Stimulated activated CD4-positive, alpha-beta T cell treated with anti-CD3 and anti-CD28 coated beads, Interleukin-12 subunit alpha, Interleukin-12 subunit beta, amount 100 ng/mL, for 24 hours (primary cell): ENCODE measurements around the gene STIM1.
A peak's percentile ranks its signal among the peaks of the same experiment; 100 is the strongest.
"Not testable (repeated sequence)": the region's sequence is repeated elsewhere in the genome, so short reads cannot be mapped to it uniquely, and the experiment has no call there.

ENCODE experiments used
- DNase-seq, 2 experiments: peaks; one replicate each; pipeline ENCODE4 v3.0.0-alpha.2; 2020; ENCODE audit warnings: low read depth in 2 of 2

The STIM1 gene

DNA sequence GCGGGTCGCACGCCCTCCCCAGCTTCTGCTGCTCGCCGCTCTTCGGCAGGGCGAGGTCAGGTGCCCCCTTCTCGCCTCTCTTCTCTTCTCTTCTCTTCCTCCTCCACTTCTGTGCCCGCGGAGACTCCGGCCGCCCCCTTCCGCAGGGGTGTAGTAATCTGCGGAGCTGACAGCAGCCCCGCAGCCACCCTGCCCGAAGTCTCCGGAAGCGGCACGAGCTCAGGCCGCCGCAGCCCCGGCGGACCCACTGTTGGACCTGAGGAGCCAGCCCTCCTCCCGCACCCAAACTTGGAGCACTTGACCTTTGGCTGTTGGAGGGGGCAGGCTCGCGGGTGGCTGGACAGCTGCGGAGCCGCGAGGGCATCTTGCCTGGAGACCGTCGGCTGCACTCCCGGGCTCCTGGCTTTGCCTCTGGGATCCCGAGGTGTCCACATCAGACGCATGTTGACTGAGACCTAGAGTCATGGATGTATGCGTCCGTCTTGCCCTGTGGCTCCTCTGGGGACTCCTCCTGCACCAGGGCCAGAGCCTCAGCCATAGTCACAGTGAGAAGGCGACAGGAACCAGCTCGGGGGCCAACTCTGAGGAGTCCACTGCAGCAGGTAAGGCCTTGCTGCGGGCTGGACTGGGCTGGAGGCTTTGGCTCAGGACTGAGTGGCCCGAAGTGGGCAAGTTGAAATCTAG lies 486 bp downstream of the STIM1 start:
- peak in 1 of 2 experiments; percentile 40 for DNase-seq

DNA sequence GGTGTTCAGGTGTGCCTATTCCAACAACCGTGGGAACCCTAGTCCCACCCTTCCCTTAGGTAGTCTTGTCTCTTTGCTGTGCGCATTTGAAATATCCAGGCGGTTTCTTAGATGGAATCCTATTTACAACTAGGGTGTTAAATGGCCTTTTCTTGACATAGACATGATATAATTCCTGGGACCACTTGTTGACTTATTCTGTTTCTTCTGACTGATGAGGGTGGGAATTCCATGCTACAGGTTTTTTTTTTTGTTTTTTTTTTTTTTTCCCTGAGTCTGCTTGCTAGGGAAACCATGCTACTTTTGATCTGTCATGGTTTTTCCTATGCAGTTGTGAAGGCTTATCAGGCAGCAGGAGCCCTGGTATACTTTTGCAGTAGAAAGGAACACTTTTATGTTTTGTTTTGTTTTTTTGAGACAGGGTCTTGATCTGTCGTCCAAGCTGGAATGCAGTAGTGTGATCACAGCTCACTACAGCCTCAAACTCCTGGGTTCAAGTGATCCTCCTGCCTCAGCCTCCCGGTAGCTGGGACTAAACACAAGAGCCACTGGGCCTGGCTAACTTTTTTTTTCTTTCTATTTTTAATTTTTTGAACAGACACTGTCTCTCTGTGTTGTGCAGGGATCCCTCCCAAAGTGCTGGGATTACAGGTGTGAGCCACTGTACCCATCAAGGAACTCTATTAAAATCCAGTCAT lies 1.5 kb downstream of the STIM1 start:
- DNase-seq: no peak

- no peak for DNase-seq
Measured at GRCh38 chr11:3857628-3858027, 2.2 kb downstream of the STIM1 start.

DNA sequence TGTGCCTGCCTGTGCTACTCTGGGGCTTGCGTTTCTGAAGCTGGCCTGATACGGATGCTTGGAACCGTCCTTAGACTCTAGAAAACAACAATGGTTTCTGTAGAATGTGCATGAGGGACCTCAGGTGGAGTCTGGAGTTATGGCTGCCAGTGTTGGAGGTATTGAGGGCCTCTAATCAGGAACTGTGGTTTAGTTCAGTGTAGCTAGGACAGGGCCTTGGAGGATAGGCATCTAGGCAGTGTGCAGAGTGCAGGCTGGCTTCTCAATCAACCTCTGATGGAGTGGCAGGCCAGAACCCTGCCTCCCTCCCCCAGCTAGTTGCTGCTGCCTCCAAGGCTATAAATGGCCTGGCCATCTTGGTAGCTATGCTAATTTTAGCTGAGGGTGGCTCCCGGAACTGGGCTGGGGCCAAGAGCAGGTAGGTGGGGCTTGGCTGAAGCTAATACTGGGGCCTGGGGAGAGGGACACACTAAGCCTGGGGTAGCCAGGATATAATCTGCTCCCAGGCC lies 4.0 kb downstream of the STIM1 start:
- DNase-seq: no peak

- no peak for DNase-seq
Measured at GRCh38 chr11:3860375-3860774, 4.9 kb downstream of the STIM1 start.

- not testable (repeated sequence) for DNase-seq
Measured at GRCh38 chr11:3860898-3861393, 5.5 kb downstream of the STIM1 start.

DNA sequence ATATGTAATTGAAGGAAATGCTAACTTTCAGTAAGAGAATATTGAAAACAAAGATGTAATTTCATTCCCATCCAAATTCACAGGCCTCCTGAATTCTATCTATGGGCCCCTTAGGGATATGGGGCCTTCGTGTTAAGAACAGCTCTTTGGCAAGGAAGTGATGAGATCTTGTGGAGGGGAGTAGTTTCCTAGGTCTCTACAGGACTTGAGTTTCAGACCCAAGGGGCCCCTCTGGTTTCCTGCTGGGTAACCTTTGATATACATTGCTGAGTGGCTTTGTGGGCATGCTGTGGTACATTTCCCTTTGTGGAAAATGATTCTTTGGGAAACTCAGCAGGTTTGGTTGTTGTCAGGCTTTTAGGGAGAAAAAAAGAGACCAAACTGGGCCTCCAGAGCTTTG lies 6.2 kb downstream of the STIM1 start:
- no peak for DNase-seq

DNA sequence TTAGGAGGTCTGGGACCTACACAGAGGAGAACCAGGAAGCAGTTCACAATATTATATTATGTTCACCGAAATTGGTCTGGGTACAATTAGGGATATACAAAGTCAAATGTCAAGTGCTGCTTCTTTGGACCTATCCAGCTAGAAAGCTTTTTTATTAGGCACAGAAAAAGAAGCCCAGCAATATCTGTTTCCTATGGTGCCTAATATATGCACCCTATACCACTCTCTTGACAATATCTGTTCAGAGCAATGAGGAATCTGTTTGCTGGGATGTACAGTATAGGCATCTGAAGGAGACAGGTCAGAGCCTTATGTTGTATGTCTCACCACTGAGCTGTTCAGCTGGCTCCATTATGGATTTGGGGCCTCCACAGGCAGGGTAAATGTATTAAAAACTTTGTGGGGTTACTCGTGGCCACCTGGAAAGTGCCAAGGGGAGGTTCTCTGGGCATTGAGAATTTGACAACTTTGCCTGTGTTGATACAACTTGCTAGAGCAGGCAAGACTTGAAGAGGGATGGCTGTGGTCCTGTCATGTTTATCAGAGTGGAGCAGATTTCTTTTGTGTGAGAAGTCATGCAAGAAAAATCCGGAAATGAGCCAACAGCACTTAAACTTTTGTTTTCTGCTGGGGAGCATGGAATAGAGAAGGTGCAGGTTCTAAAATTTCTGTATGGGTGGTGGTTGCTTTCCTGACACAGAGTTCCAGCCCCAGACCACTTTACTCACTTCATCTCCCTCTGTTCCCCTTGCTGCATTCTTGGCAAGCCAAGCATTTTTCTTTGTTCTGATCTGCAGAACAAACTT lies 10.1 kb downstream of the STIM1 start:
- no peak for DNase-seq

DNA sequence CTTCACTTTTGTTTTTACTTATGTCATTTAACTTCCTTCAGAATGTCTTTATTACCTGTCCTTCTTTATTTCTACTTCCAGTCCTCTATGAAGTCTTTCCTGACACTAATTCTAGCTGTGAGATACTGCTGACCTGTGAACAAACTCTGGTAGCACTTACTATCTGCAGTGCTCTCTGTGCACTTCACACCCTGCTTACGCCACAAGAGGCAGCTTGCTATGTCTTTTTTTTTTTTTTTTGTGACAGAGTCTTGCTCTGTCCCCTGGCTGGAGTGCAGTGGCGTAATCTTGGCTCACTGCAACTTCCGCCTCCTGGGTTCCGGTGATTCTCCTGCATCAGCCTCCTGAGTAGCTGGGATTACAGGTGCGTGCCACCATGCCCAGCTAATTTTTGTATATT lies 10.7 kb downstream of the STIM1 start:
- no peak for DNase-seq

- DNase-seq: no peak
Measured at GRCh38 chr11:3866836-3867208, 11.4 kb downstream of the STIM1 start.

DNA sequence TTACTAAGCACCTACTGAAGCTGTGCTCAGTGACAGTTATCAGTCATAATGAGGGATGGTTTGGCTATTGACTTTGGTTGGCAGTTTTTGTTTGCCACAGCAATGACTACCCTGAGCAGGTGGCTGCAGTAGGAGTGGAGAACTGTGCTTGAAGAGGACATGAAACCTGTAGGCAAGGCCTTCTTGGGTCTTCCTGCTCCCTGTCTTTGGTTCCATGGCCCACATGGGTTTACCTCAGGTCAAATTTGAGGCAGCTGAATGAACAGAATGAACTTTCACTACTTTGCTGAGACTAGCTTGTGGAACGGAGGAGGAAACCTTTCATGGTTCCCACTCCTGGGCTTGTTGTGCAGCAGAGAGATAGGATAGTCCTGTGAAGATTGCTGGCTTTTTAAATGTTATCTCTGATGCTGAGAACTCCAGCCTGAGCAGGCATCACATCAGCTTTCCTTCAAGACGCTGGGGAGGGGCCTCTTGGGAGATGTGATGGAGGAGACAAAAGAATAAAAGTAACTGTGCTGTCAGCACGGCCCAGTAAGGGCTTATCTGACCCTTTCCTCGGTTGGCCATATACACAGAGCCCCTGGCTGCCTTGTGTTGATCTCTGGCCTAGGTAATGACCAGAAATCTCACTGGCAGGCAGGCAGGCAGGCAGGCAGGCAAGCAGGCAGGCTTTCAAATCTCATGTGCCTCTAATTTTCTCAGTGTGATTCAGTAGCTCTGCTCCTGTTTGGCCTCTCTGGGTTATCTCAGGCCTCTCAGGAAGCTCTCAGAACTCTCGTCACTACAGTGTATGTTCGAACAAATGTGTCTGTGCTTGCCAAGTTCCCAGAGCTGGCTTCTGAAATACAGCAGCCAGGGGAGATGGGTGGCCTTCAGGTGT lies 12.0 kb downstream of the STIM1 start:
- DNase-seq: no peak

DNA sequence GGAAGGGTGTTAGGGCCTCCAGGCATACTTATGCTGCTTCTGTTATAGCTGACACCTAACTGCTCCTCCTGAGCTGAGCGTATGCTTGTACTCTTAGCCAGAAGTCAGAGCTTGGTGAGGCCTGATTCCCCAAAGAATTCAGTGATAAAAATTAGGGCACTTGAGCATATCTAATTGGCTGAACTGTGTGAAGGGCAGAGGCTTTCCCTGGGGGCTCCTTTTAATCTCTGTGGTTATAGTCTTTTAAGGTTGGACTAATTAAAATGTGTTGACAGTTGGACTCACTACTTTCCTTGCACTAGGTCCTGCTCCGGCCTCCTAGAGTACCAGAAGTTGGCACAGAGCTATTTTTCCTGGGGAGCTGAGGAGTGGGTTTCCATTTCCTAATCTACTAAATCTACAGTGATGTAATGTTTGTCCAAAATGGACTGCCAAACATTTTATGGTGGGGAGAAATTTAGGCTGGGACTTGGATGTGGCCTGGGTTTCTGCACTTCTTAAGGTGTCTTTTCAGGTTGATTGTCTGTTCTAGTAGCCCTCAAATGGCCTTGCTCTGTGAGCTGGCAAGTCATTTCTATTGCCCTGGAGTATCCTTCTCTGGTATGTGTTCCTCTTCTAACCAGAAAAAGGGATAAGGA lies 18.4 kb downstream of the STIM1 start:
- DNase-seq: no peak

DNA sequence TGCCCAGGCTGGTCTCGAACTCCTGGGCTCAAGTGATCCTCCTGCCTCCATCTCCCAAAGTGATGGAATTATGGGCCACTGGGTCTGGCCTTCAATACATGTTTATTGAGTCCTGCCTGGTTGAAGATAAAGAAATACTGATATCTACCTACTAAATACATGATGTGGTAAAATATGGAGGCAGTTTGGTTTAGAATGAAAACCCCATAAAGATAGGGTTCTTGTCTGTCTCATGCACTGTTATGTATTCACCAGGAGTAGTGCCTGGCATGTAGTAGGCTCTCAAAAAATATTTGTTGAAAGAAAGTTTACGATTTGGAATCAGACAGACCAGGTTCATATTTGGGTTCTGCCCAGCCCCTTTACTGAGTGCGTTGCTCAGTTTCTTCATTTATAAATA lies 21.1 kb downstream of the STIM1 start:
- DNase-seq: no peak

GRCh38 chr11:3877364-3878257 lies 22.1 kb downstream of the STIM1 start:
- DNase-seq: no peak

DNA sequence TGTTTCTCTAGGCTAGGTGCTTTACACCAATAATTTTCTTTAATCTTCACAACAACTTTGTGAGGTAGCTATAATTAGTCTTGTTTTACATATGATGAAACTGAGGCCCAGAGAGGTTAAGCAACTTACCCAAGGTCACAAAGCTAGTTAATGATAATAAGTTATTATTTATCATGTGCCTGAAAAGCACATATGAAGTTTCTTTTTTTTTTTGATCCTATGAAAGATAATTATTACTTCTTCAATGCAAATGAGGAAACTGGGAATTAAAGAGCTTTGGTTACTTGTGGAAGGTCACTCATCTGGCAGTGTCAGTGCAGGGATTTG lies 22.8 kb downstream of the STIM1 start:
- no peak for DNase-seq

DNA sequence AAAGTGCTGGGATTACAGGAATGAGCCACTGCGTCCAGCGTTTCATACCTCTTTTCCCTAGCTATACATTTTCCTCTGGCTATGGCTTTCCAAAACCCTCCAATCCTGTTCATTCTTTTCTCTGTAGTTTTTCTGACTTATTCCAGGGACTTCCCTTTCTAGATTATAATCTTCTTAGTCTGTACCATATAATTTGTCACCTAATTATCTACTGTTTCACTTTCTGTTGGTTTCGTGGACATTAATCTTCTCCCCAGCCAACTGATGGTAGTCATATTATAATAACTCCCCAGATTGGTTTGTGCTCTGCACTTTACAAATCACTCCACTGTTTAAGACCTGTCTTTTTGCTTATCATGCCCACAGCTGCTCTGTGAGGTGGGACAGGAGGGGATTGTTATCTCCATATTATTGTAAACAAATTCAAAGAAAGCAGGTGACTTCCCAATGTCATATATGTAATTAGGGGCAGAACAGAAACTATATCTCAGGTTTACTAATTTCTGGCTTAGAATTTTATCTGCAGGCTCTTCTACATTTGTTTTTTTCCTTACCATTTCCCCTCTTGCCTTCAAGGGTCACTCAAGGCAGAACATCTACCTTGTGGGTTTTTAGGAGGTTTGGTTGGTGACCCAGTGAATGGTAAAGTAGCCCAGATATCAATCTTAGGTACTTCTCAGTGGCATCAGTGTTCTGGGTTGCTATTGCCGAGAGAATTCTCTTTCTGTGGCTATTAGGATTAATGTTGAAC lies 23.9 kb downstream of the STIM1 start:
- no peak for DNase-seq

- no peak for DNase-seq
Measured at GRCh38 chr11:3879967-3880542, 24.6 kb downstream of the STIM1 start.

DNA sequence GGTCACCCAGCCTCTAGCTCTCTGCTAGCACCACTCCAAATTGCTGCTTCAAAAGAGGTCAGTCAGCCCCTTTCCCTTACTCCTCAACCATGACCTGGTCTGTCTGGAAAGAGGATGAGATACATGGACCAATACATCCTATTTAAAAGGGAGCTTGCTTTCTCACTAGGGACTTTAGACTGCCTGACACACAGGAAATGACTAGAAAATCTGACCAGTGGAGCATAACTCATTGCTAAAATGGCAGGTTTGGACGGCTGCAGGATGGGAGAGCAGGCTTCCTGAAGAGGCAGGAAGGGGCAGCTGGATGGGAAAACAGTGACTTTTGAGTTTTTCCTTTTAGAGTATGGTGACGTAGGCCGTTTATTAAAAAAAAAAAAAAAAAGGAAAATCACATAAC lies 25.3 kb downstream of the STIM1 start:
- DNase-seq: no peak

DNA sequence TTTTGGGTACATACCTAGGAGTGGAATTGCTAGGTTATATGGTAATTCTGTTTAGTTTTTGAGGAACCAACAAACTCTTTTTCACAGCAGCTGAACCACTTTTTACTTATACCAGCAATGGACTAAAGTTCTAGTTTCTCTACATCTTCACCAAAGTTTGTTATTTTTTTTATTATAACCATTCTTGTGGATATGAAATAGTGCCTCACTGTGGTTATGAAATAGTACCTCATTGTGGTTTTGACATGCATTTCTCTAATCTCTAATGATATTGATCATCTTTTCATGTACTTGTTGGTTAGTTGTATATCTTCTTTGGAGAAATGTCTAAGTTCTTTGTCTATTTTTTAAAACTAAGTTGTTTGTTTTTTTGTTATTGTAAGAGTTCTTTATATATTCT lies 27.2 kb downstream of the STIM1 start:
- DNase-seq: no peak
